ENCODE measurements around the gene SCAANT1.

GRCh38 chr3:63955036-63955650 is 43.0 kb upstream of the SCAANT1 start:
- TF ChIP-seq CTCF (IDR thresholded peaks at IDR 0.05): no peak
- no peak for TF ChIP-seq ZFX (IDR thresholded peaks at IDR 0.05; ENCODE audit: borderline replicate concordance)
